H9 (cell line): ENCODE data around the gene NAGPA. TPM values are rescaled to one million over a fixed set of nuclear protein-coding genes. Genes with fewer than 3 reads are reported as not detected.

Source experiments
- DNase-seq: peaks from one replicate; pipeline ENCODE4 v3.0.0-alpha.2; 2017
- H2AFZ ChIP-seq: one replicate; pipeline ENCODE4 v1.6.1; 2013; ENCODE audit warnings: mild to moderate bottlenecking, low read length, control low read depth, moderate library complexity
- H2AK5ac ChIP-seq: 2 replicates; pipeline ENCODE4 v1.6.1; 2013; ENCODE audit warnings: low read length, control low read depth, mixed read lengths; ENCODE audit not compliant: insufficient read length
- H2BK120ac ChIP-seq: one replicate; pipeline ENCODE4 v1.6.1; 2013; ENCODE audit warnings: low read depth, mild to moderate bottlenecking, low read length, control low read depth, inconsistent platforms; ENCODE audit not compliant: poor library complexity, severe bottlenecking
- H2BK12ac ChIP-seq: 2 replicates; pipeline ENCODE4 v1.6.1; 2013; ENCODE audit warnings: low read length, control low read depth, mixed read lengths, low read depth; ENCODE audit not compliant: insufficient read length
- H2BK15ac ChIP-seq: 2 replicates; pipeline ENCODE4 v1.6.1; 2013; ENCODE audit warnings: low read depth, low read length, control low read depth
- H2BK20ac ChIP-seq: one replicate; pipeline ENCODE4 v1.6.1; 2013; ENCODE audit warnings: low read depth, mild to moderate bottlenecking, low read length, control low read depth, inconsistent platforms; ENCODE audit not compliant: poor library complexity, severe bottlenecking
- H2BK5ac ChIP-seq: 2 replicates; pipeline ENCODE4 v1.6.1; 2013; ENCODE audit warnings: low read length, control low read depth, mixed read lengths; ENCODE audit not compliant: insufficient read length
- H3K14ac ChIP-seq: 2 replicates; pipeline ENCODE4 v1.6.1; 2013; ENCODE audit warnings: low read length, control low read depth; ENCODE audit not compliant: insufficient read depth
- H3K18ac ChIP-seq: 2 replicates; pipeline ENCODE4 v1.6.1; 2013; ENCODE audit warnings: low read depth, mild to moderate bottlenecking, mixed read lengths, low read length, control low read depth; ENCODE audit not compliant: insufficient read length
- H3K23ac ChIP-seq: 2 replicates; pipeline ENCODE4 v1.6.1; 2013; ENCODE audit warnings: low read length, control low read depth, mixed read lengths, low read depth; ENCODE audit not compliant: insufficient read length
- H3K23me2 ChIP-seq: 2 replicates; pipeline ENCODE4 v1.6.1; 2013; ENCODE audit warnings: low read depth, mild to moderate bottlenecking, mixed read lengths, low read length, control low read depth; ENCODE audit not compliant: insufficient read length, poor library complexity, severe bottlenecking
- H3K27ac ChIP-seq: 2 replicates; pipeline ENCODE4 v1.5.1; 2013; ENCODE audit warnings: low read length, control low read depth, mixed read lengths, low read depth; ENCODE audit not compliant: insufficient read length
- H3K27me3 ChIP-seq: 2 replicates; pipeline ENCODE4 v1.6.1; 2013; ENCODE audit warnings: low read length, control low read depth, inconsistent platforms; ENCODE audit not compliant: insufficient read depth
- H3K4ac ChIP-seq: 2 replicates; pipeline ENCODE4 v1.6.1; 2013; ENCODE audit warnings: low read depth, mild to moderate bottlenecking, control low read depth, inconsistent platforms, low read length, moderate library complexity
- H3K4me1 ChIP-seq: 2 replicates; pipeline ENCODE4 v1.6.1; 2013; ENCODE audit warnings: low read length, control low read depth, inconsistent platforms; ENCODE audit not compliant: insufficient read depth
- H3K4me2 ChIP-seq: 2 replicates; pipeline ENCODE4 v1.6.1; 2013; ENCODE audit warnings: low read length, control low read depth, mixed read lengths; ENCODE audit not compliant: insufficient read length, insufficient read depth
- H3K56ac ChIP-seq: 2 replicates; pipeline ENCODE4 v1.6.1; 2013; ENCODE audit warnings: low read depth, mild to moderate bottlenecking, mixed read lengths, low read length, control low read depth; ENCODE audit not compliant: insufficient read length
- H3K79me1 ChIP-seq: 2 replicates; pipeline ENCODE4 v1.6.1; 2013; ENCODE audit warnings: low read depth, mild to moderate bottlenecking, moderate library complexity, low read length, control low read depth, inconsistent platforms; ENCODE audit not compliant: insufficient read depth, poor library complexity, severe bottlenecking
- H3K79me2 ChIP-seq: 2 replicates; pipeline ENCODE4 v1.6.1; 2013; ENCODE audit warnings: low read length, control low read depth, inconsistent platforms; ENCODE audit not compliant: insufficient read depth
- H3K9ac ChIP-seq: 2 replicates; pipeline ENCODE4 v1.6.1; 2013; ENCODE audit warnings: low read length, control low read depth, mixed read lengths; ENCODE audit not compliant: insufficient read length; ENCODE audit errors: extremely low read depth
- H3K9me3 ChIP-seq: one replicate; pipeline ENCODE4 v1.6.1; 2013; ENCODE audit warnings: low read depth, low read length, inconsistent platforms; ENCODE audit not compliant: control insufficient read depth
- H3T11ph ChIP-seq: one replicate; pipeline ENCODE4 v1.6.1; 2013; ENCODE audit warnings: mild to moderate bottlenecking, low read length, control low read depth, inconsistent platforms
- H4K20me1 ChIP-seq: one replicate; pipeline ENCODE4 v1.6.1; 2013; ENCODE audit not compliant: control insufficient read depth, insufficient read length, insufficient read depth
- H4K5ac ChIP-seq: 2 replicates; pipeline ENCODE4 v1.6.1; 2013; ENCODE audit warnings: low read depth, mild to moderate bottlenecking, mixed read lengths, low read length, control low read depth; ENCODE audit not compliant: insufficient read length
- H4K8ac ChIP-seq: replicated peaks from 2 replicates; pipeline ENCODE4 v1.6.1; 2013; ENCODE audit warnings: low read length, control low read depth, mixed read lengths, low read depth; ENCODE audit not compliant: insufficient read length
- H4K91ac ChIP-seq: 2 replicates; pipeline ENCODE4 v1.6.1; 2013; ENCODE audit warnings: low read depth, mild to moderate bottlenecking, moderate library complexity, mixed read lengths, low read length, control low read depth; ENCODE audit not compliant: insufficient read length
- H3K27ac Mint-ChIP-seq, 3 experiments: 2 replicates in 2 of 3; 3 replicates in 1 of 3; pipeline ENCODE4 v1.8.0; 2020 to 2021; ENCODE audit warnings: mixed read lengths in 3 of 3, mild to moderate bottlenecking in 1 of 3, moderate library complexity in 1 of 3
- H3K27me3 Mint-ChIP-seq: 2 replicates; pipeline ENCODE4 v1.8.0; 2021; ENCODE audit warnings: low read depth, mild to moderate bottlenecking, moderate library complexity, mixed read lengths
- H3K36me3 Mint-ChIP-seq, 3 experiments: 2 replicates in 2 of 3; 3 replicates in 1 of 3; pipeline ENCODE4 v1.8.0; 2020 to 2021; ENCODE audit warnings: low read depth in 3 of 3, mixed read lengths in 3 of 3; ENCODE audit not compliant: insufficient read depth in 1 of 3
- H3K4me1 Mint-ChIP-seq, 2 experiments: 2 replicates each; pipeline ENCODE4 v1.8.0; 2020; ENCODE audit warnings: mixed read lengths in 2 of 2
- H3K4me3 Mint-ChIP-seq, 2 experiments: 2 replicates in 1 of 2; 3 replicates in 1 of 2; pipeline ENCODE4 v1.8.0; 2020 to 2021; ENCODE audit warnings: mild to moderate bottlenecking in 2 of 2, mixed read lengths in 2 of 2, moderate library complexity in 1 of 2
- H3K9me3 Mint-ChIP-seq, 2 experiments: 2 replicates in 1 of 2; 3 replicates in 1 of 2; pipeline ENCODE4 v1.8.0; 2020; ENCODE audit warnings: mild to moderate bottlenecking in 2 of 2, mixed read lengths in 2 of 2, moderate library complexity in 1 of 2
- CTCF ChIP-seq: fragments of 200-600 bp; sonication (generic); conservative IDR thresholded peaks from 3 replicates; pipeline ENCODE4 v1.8.0; 2021; ENCODE audit warnings: antibody characterized with exemption, mild to moderate bottlenecking
- WGBS: extraction: QIAGEN DNeasy Blood & Tissue Kit; methylation state at CpG from one replicate; pipeline ENCODE4 v1.1.7; 2013; ENCODE audit warnings: missing lambda C conversion rate, low lambda C conversion rate, mixed read lengths; ENCODE audit not compliant: insufficient read length; ENCODE audit errors: extremely low coverage; 5-methylcytosine and 5-hydroxymethylcytosine counted together
- total RNA-seq: library from RNA; stranded (reverse); gene quantifications from 2 replicates; pipeline ENCODE4 v1.2.1, GENCODE V29; 2021

NAGPA gene
- total RNA-seq, 1 experiment from 2014 or later: 12.1 TPM

- Histone ChIP-seq H3K9ac (peak overlapping the region; percentile 39), H4K91ac (no peak overlapping the region), H3K27ac (peak overlapping the region; percentile 49), H4K5ac (no peak overlapping the region), H4K8ac (no peak overlapping the region), H3K9me3 (no peaks in the 10 kb centered on the region), H3K27me3 (no peaks in the 10 kb centered on the region), H3K14ac (no peak overlapping the region), H2BK15ac (no peak overlapping the region), H4K20me1 (no peaks in the 10 kb centered on the region), H3K4me2 (peak overlapping the region; percentile 52), H2AK5ac (no peak overlapping the region), H2BK120ac (no peak overlapping the region), H3K18ac (peak overlapping the region; percentile 59), H3K4ac (no peak overlapping the region), H2BK12ac (no peak overlapping the region), H3K4me1 (peaks cover 9% of the 10 kb centered on the region), H2AFZ (no peak overlapping the region), H3K23me2 (peaks cover 5% of the 10 kb centered on the region), H3K23ac (no peak overlapping the region), H3K79me1 (no peaks in the 10 kb centered on the region), H2BK20ac (no peak overlapping the region), H3K79me2 (no peaks in the 10 kb centered on the region), H3T11ph (no peak overlapping the region), H2BK5ac (no peak overlapping the region), H3K56ac (no peak overlapping the region)
- peak overlapping the region; percentile 5 to 32 (median 21); a peak in 5 of 7 replicates for H3K27ac Mint-ChIP-seq
- peaks cover 21 to 31% of the 10 kb centered on the region in 2 experiments for H3K4me1 Mint-ChIP-seq
- DNase-seq: peak; percentile 81
- H3K27me3 Mint-ChIP-seq: peaks cover 11% of the 10 kb centered on the region
- peak overlapping the region in 1 of 2 experiments; percentile 22; a peak in 2 of 5 replicates for H3K4me3 Mint-ChIP-seq
- no peaks in the 10 kb centered on the region for H3K36me3 Mint-ChIP-seq
- 0 out of 3 replicates have a peak, but pooled peaks have one; percentile 8 for TF ChIP-seq CTCF
- WGBS: no CpG with 5 or more reads among the region's 12 CpGs
- H3K9me3 Mint-ChIP-seq: no peaks in the 10 kb centered on the region
Measured at GRCh38 chr16:5036228-5037156, 2.8 kb upstream of the NAGPA start.
